Myocyte (in vitro differentiated cells): ENCODE measurements around the gene TMEM63C. TPM values are rescaled to one million over a fixed set of nuclear protein-coding genes. Genes with fewer than 3 reads are reported as not detected.

Experiments used
- microRNA counts: library from miRNA; unstranded; fragments of <30 nt; microRNA quantifications from one replicate; lab custom pipeline; 2016
- microRNA-seq: library from miRNA; unstranded; fragments of <30 nt; microRNA quantifications from one replicate; pipeline ENCODE4, GENCODE V29; 2016
- total RNA-seq: library from RNA; depleted of rRNA; stranded (reverse); fragments of >200 nt; gene quantifications from 2 replicates; pipeline ENCODE4 v1.2.3, GENCODE V29; 2014

TMEM63C gene
- total RNA-seq, 1 donor from 2014 or later = 0.08 TPM

MicroRNA genes within 50 kb of the gene (microRNA counts, 767-probe panel; counts per million panel counts)
- microRNA hsa-miR-1260a (lab: Ali Mortazavi, UCI) = 11,733 counts per million, percentile 53 among the panel's probes with 10 or more counts

Small RNA genes within 50 kb of the gene (microRNA-seq; reads per million reads assigned to microRNA genes)
- gene MIR1260A = not detected

Other genes with a start within 250 kb of the TMEM63C start
- gene IRF2BPL, start 153.1 kb upstream of the TMEM63C start, total RNA-seq = 78.2 and 114 TPM in 2 replicates
- gene CIPC, start 83.5 kb upstream of the TMEM63C start, total RNA-seq = 30.7 and 42.9 TPM in 2 replicates
- gene ZDHHC22, start 40.0 kb upstream of the TMEM63C start, total RNA-seq = 0.40 and 1.0 TPM in 2 replicates
- gene NGB, start 89.4 kb downstream of the TMEM63C start, total RNA-seq = not detected in 2 replicates
- gene POMT2, start 139.1 kb downstream of the TMEM63C start, total RNA-seq = 15.9 and 17.6 TPM in 2 replicates
- gene GSTZ1, start 139.2 kb downstream of the TMEM63C start, total RNA-seq = 35.1 and 40.1 TPM in 2 replicates
- gene TMED8, start 195.3 kb downstream of the TMEM63C start, total RNA-seq = 5.5 and 6.0 TPM in 2 replicates
- 0.99 and 1.7 TPM in 2 replicates for gene SAMD15, start 195.6 kb downstream of the TMEM63C start, total RNA-seq
- not detected in 2 replicates for gene NOXRED1, start 241.7 kb downstream of the TMEM63C start, total RNA-seq